ENCODE measurements around the gene SMARCE1.

SMARCE1 gene

GRCh38 chr17:40645943-40646342 lies 1.7 kb downstream of the SMARCE1 start:
- no peak for DNase-seq (ENCODE audit: low read depth)

DNA sequence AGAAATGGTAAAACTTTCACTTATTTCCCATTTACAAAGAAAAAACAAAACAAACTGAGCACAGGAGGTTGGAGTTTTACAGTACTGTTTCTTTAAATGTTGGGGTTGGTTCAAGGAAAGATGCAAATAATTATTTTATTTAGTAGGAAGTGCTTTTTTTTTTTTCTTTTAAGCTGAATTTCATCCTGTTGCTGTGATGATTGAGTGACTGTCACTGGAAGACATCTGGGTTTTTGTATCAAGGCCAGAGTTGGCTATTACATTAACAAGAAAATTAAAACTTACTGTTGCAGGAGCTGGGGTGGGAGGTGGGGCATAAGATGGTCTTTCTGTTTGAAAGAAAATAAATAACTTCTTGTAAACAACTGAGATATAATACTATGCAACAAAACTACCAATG lies 2.3 kb downstream of the SMARCE1 start:
- DNase-seq (ENCODE audit: low read depth) = no peak

DNA sequence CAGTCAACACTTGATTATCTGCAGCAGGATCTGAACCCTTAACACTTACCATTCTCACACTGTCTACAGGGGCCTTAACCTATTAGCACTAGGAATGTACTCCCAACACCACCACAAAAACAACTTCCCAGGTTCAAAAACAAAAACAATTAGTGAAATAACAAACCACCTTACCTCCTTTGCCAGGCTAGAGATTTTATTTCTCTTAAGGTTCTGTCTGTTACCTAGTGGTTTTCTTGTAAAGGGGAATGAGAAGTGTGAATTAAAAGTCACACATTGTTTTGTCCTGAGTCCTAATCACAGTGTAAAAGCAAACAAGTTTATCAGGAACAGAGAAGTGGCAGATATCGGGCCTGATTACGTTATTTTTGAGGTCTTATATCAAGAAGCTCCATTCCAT lies 9.7 kb downstream of the SMARCE1 start:
- DNase-seq (ENCODE audit: low read depth) = no peak

DNA sequence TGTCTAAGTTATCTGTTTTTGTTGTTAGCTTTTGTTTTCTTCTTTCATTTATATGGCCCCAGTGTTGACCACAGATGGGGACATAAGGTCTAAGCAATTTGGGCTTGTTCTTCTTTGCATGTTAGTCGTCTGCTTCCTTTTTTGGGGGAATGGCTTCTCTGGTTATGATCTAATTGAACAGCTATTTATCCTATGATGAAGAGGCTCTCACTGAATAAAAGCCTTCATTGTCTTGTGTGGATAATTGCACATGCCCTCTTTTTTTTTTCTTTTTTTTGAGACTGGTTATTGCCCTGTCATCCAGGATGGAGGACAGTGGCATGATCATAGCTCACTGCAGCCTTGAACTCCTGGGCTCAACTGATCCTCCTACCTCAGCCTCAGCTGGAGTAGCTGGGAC lies 13.7 kb downstream of the SMARCE1 start:
- DNase-seq (ENCODE audit: low read depth) = no peak

DNA sequence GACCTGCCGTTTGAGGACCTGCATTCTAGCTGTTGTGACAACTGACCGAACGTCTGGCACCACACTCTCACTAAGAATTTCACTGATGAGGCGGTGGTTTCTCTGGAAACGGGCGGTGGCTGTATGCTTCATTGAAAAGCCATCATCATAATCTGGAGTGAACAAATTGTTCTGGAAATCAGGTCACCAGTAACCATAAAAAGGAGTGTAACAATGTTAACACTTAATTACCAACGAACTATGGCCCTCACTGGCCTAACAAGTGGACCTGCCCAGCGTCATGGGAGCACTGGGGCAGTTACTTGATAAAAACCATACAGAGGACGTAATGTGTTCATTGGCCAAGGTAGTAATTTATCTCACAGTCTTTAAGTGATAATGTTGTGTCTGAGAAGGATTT lies 15.4 kb downstream of the SMARCE1 start:
- DNase-seq (ENCODE audit: low read depth) = no peak

DNA sequence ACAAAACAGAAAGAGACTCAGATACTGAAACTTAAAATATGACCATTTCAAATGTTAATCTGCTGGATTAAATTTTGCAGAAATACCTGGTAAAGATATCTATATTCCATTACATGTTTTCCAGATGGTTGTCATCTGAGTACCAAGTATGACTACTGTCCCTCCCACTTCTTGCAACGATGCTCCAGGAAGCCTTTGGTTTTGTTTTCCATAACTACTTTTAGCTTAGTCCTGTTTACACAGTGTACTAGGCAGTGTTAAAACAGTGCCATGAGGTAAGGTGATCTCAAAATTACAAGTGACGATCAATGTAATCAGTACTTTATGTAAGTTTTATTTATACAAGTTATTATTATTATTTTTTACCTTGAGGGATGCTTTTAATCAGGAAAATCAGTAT lies 17.8 kb downstream of the SMARCE1 start:
- no peak for DNase-seq (ENCODE audit: low read depth)

- no peak for DNase-seq (ENCODE audit: low read depth)
Measured at GRCh38 chr17:40625311-40625710, 22.3 kb downstream of the SMARCE1 start.

GRCh38 chr17:40623419-40624210 lies 24.0 kb downstream of the SMARCE1 start:
- DNase-seq (ENCODE audit: low read depth) = no peak

DNA sequence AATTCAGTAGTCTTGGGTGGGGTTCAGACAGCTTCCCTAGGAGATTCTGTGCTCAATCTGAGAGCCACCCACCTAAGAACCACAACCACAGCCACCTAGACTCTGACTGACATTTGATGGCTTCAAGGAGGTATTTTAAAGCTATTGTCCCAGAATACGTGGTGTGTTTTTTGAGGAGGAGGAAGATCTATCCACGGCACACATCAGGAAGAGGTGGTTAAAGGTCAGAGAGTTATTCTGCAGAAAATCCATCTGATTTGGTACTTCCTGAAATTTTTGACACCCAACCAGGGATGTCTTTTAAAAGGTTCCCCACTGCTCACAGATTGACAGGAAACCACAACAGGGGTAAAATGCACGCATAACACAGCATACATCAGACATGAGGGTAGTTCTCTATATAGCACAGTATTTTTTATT lies 25.1 kb downstream of the SMARCE1 start:
- DNase-seq (ENCODE audit: low read depth) = no peak

DNA sequence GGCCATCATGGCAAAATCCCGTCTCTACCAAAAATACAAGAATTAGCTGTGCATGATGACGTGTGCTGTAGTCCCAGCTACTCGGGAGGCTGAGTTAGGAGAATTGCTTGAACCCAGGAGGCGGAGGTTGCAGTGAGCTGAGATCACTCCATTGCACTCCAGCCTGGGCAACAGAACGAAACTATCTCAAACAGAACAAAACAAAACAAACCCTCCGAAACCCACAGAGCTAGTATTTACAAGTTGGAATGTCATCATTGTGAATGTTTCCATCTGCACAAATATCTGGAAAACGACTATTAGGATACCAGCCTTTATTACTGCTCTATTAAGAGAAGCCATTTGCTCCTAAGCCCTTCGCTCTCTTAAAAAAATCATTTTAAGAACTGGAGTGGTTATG lies 26.0 kb downstream of the SMARCE1 start:
- no peak for DNase-seq (ENCODE audit: low read depth)

GRCh38 chr17:40621019-40621418 lies 26.6 kb downstream of the SMARCE1 start:
- no peak for DNase-seq (ENCODE audit: low read depth)

GRCh38 chr17:40618754-40619625 lies 28.6 kb downstream of the SMARCE1 start:
- DNase-seq (ENCODE audit: low read depth) = no peak

GRCh38 chr17:40617678-40618240 lies 29.9 kb downstream of the SMARCE1 start:
- no peak for DNase-seq (ENCODE audit: low read depth)

DNA sequence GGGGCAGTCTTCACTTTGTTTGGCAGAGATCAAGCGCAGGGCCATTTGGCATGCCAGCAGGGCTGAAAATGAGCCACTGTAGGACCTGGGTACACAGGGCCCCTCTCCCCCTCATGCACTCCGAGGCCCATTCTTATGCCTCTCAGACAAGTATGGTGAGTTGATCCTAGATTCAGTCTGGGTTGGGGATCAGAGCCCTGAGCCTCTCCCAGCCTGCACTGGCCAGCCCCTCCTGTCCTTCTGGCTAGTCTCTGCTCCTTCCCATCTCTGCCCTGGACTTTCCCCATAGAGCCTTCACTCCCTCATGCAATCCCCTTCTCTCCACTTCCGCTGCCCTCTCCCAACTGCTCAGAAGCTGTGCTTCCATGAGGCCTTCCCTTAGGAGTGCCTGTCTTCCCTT lies 31.0 kb downstream of the SMARCE1 start:
- no peak for DNase-seq (ENCODE audit: low read depth)

DNA sequence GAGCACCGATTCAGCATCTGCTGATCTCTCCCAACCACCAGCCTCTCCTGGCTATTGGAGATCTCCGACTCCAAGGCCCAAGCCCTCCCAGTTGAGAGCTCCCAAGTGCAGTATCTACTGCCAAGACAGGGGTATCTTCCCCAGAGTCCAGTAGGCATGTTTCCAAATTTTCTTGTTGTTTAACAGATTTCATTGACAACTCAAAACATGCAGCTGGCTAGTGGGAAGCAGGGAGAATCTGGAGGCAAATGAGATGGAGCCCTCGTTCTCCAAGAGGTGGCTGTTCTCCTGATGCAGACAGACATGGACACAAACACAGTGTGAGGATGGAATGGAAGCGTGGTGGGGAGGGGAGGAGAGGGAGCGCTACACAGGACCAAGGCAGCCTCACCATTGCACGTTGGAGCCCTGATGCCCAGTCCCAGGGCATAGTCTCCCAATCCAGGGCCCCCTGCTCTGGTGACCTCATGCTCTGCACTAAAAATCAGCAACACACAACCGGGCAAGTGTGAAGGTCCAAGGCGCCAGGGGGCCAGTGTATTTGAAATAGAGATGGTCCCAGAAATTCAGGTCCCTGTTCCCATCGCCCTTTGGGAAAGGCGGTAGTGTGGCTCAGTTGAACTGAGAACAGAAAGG lies 31.7 kb downstream of the SMARCE1 start:
- no peak for DNase-seq (ENCODE audit: low read depth)

- no peak for DNase-seq (ENCODE audit: low read depth)
Measured at GRCh38 chr17:40615068-40615840, 32.4 kb downstream of the SMARCE1 start.

GRCh38 chr17:40614431-40615067 lies 33.1 kb downstream of the SMARCE1 start:
- DNase-seq (ENCODE audit: low read depth) = no peak

GRCh38 chr17:40613467-40614154 lies 34.0 kb downstream of the SMARCE1 start:
- no peak for DNase-seq (ENCODE audit: low read depth)

- no peak for DNase-seq (ENCODE audit: low read depth)
Measured at GRCh38 chr17:40612599-40613244, 34.9 kb downstream of the SMARCE1 start.

GRCh38 chr17:40611840-40612474 lies 35.7 kb downstream of the SMARCE1 start:
- DNase-seq (ENCODE audit: low read depth) = no peak
